Kasumi-1 (cell line): Measurements from ENCODE around the gene HDAC7.

Experiments used
- DNase-seq, 2 experiments: peaks; one replicate each; lab custom pipeline; 2025; lab: John Stamatoyannopoulos, UW

HDAC7 gene

DNA sequence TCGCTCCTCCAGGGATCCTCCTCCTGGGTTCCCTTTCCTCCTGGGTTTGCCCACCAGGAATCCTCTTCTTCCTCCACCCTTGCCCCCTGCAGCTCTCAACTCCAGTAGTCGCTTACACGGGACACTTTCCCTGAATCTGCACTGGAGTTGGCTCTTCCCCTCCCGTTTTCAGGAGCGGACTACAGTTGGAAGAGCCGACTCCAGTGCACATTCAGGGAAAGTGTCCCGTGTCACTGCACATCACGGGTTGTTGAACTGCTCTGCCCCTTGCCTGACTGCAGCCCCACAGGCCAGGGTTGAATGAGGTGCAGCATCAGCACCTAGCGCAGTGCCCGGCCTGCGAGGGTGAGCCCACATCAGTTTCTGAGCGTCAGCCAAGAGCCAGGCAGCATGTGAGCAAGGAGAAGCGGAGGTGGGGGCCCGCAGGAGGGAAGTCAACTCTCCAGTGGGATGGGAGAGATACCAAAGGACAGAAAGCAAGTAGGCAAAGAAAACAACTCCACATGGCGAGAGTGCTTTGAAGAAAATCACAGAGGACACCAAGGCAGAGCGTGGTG, 74.1 kb downstream of the HDAC7 start:
- DNase-seq = no peak

DNA sequence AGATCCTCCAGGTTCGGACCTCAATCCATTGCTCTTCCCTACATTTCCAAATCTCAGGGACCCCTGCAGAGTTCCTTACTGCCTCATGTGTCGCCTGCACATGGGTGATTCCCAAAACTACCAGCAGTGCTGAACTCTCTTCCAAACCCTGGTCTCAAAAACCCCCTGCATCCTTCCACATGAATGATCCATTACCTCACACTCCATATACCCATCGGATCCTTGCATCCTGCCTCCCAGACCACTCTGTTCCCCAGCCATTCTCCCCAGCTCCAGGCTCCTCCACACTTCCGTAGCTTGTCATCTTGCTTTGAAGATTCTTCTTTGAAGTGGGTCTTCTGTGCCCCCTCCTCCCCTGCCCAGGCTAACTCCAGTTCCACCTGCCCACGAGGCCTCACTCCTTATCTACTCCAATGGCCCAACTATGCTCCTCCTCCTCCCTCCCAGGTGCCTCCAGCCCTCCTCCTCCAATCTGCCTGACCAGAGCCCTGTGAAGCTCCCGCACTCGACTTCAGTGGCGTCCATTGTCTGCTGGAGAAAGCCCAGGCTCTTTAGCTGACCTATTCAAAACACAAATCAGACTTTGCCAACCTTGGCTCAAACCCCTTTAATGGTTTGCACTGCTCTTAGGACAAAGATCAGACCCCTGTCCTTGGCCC, 74.8 kb downstream of the HDAC7 start:
- no peak for DNase-seq

DNA sequence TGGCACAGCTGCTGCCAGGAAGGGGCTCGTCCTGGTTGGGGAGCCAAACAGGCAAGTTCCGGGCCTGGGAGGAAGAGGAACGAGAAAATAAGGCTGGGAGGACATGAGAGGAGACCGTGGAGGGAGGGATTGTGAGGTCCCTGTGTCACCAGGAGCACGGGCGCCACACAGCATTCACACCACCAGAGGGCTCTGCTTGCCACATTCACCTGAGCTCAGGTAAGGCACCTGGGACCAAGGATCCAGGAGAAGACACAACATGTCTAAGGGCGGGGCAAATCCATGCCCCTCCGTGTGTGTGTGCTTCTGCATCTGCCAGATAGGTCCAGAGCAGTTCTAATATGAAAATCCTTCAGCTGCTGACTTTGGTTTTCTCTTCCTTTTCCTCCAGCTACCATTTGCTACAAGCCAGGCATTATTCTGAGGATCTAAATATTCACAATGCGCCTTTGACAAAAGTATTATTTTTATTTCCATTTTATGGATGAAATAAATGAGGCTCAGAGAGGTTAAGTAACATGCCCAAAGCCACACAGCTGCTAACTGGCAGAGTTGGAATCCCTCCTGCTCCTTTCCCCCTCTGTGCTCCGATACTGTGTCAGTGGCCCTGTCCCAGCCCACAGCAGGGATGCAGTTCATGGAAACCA, 75.6 kb downstream of the HDAC7 start:
- DNase-seq = peak; percentile 13 to 17

DNA sequence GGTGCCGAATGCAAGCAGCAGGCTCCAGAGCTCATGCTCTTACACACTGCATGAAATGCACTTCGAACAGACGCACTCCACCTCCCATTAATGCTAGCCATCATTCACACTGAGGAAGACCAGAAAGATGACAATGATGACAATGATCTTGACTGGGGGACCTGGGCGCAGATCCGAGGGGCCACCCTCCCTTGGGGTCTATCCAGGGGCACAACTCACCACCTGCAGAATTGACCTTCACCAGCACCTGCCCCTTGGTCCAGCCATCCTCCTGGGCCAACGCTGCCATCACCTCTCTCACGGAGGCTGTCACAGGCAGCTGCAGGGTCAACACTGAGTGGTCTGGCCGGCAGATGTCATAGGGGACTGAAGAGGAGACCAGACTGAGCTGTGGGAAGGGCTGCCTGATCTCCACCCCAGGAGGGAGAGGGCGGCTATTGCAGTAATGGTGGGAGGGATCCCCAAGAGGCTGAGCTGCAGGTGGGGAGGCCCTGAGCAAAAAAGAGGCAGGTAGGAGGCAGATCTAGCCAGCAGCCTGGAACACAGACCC, 76.3 kb downstream of the HDAC7 start:
- no peak for DNase-seq

DNA sequence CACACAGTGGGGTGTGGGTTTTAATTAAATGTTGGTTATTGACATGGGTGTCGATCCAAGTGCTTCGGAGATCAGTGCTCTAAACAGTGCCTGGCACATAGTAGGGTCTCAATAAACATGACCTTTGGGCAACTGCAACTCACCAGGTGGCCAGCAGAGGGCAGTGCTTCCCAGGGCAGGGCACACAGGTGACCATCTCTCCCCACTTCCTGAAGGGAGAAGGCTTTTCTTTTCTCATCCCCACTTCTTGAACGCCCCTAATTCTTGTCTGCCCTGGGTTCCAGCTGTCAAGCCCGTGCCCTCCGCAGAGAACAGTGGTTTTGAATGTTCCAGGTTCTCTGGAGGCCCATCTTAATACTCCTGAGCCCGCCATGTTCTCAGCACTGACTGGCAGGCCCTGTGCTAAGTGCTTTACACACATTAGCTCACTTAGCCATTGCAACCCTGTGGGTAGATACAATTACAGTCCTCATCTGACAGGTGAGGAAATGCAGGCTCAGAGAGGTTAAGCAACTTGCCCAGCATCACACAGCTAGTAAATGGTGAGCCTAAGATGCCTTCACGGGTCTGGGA, 77.4 kb downstream of the HDAC7 start:
- peak; percentile 6 to 27 for DNase-seq

DNA sequence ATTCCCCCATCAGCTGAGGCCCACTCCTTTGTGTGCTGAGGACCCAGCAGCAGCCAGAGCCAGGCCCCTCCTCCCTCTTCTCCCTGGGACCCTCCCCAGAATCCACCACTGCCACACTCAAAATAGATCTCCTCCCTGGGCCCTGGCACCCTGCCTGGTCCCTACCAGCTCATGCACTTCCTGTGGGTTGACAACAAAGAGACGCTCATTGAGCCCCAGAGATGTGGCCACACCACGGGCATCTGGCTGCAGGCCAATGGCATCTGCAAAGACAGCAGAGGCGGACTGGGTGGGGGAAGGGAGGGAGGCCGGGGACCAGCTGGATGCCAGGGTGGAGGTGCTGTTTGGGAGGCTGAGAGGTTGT, 78.4 kb downstream of the HDAC7 start:
- peak; percentile 58 to 75 for DNase-seq

DNA sequence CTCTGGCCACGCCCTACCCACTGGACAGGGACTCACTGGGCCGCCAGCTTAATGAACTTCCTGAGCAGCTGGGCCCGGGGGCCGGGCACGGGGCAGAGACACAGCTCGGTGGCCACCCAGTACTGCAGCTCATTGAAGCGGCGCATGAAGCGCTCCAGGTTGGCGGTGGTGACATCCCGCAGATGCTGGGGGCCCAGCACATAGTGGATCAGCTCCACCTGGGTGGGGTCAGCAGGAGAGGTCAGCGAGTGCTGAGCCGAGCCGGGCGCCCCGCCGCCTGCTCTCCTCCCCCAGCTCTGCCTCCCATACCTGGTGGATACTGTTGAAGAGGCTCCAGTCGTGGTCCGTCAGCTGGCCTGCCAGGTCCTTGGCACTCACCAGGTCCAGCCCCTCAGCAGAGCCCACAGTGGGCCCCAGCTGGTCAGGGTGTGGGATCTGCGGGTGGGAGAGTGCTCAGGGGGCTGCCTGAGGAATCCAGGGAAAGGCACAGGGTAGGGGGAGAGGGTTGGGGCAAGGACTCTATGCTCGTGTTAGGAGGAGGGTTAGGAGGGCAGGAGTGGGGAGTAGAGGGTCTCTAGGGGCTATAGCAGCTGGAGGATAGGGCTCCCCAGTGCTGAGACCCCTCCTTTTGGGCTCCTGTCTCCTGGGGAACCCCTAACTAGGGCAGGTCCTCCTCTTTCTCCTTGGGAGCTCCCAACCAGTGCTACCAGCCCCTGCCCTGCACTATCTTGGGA, 78.9 kb downstream of the HDAC7 start:
- no peak for DNase-seq

DNA sequence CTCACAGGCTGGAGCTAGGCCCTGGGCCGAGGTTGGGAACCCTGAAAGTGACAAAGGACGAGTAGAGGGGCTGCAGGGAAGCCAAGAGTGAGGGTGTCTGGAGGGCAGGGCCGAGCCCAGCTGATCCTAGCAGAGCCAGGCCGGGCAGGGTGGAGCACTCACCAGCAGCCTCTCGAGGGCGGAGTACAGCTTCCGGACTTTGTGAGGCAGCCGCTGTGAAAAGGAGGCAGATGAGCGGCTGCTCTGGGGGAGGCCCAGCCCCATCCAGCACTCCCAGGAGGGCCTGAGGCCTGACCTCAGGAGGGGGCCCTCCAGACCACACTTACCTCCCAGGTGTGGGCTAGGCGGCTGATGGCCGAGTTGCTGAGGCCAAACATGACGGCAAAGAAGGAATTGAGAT, 79.7 kb downstream of the HDAC7 start:
- DNase-seq = no peak

DNA sequence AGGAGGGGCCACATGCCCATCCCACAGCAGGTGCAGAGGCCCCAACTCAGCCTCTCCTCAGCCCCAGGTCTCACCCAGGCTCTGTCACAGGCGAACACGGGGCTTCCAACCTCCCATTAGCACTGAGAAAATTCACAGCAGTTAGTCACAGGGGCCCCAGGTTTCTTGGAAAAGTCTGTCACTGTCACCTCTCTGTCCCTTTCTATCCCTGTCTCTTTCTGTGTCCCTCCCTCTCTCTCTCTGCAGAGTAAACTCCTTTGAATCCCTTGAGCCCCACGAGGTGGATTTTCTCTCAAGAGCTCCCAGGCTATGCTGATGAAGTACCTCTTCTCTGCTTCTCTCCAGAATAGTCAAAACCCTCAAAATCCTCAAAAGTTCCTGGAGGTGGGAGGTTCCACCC, 80.4 kb downstream of the HDAC7 start:
- no peak for DNase-seq

DNA sequence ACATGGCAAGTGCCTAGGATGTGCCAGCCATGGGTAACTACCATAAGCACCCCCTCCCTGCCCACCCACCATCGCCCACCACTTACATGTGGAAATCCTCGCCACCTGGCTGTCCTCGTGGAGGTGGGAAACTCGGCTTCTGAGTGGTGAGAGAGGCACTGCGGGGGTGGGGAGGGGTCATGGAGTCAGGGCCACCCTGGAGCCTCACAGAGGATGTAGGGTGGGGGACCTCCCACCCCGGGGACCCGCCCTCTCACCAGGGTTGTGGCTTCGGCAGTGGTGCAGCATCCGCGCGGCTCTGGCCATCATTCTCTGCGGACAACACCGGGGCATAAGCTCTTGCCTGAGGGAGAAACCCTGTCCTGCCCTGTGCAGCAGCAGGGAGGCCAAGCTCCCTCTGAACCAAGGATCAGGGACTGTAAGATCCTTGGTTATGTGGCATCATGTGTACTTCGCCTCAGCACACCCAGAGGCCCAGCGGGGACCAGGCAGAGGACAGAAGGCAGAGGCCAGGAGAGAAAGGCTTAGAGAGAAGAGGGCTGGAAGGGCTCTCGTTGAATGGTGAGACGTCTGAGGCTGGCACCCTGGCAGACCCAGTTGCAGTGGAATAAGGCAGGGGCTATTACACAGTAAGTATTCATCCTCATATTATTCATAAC, 81.6 kb downstream of the HDAC7 start:
- DNase-seq = no peak

DNA sequence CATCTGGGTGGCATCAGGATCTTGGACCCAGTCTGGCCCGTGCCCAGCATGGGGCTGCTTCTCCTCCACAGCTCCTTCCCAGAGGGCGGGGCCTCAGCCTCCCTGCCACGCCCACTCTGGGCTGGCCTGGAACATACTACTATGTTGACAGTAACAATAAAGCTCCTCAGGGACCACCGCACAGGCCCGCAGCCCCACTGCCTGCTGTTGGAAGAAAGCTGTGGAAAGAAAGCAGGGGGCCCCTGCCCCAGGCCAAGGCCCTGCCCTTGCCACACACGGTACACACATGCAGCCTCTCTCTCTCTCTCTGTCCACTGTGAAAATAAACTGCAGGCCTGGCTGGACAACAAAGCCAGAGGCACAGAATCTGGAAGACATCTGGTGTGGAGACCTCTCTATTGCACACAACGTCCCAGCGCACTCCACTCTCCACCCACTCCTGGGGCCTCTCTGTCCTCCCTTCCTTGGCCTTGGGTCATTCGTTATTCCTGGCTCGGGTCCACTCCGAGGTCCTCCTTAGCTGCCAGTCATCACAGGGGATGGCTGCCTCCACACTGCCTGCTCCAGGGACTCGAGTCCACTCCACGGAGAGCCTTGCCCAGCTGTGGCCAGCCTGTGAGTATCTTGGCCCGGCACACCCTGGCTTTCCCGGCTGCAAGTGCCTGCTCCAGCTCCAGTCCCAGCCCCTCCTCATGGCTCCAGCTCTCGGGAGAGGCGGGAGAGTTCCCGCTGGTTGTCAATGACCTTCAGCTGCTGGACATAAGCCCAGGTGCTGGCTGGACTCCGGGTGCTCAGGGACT, 82.6 kb downstream of the HDAC7 start:
- no peak for DNase-seq

DNA sequence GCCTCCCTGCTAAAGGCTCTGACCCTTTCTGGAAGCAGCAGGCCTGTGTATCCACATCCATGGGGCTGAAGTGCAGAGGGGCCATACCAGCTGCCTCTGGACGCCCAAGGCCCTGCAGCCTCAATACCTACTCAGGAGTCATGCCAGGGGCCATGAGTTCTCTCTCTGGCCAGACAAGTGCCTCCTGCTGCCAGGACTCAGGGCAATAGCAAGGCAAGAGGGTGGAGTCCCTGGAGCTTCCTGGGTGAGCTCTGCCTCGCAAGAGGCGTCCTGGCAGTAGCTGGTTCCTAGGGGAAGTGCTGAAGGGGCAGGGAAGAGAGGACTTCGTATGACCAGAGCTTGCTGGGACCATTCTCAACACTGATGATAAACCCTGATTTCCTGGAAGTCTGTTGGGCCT, 83.5 kb downstream of the HDAC7 start:
- no peak for DNase-seq

DNA sequence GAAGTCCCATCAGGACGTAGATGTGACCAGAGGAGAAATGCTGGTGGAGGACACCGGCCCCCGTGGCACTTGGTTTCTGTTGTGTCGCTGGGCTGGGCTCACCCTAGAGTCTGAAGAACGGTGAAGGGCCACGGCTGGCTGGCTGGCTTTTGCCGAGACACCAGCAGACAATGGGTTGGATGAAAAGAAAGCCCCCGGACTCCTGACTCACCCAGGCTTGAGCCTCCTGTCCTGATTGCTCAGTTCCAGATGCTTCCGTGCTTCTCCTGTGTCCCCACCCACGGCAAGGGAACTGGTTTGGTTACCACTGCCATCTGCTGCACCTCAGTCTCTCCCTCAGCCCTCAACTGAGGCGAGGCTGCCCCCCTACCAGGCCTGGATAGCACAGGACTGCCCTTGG, 84.1 kb downstream of the HDAC7 start:
- no peak for DNase-seq

DNA sequence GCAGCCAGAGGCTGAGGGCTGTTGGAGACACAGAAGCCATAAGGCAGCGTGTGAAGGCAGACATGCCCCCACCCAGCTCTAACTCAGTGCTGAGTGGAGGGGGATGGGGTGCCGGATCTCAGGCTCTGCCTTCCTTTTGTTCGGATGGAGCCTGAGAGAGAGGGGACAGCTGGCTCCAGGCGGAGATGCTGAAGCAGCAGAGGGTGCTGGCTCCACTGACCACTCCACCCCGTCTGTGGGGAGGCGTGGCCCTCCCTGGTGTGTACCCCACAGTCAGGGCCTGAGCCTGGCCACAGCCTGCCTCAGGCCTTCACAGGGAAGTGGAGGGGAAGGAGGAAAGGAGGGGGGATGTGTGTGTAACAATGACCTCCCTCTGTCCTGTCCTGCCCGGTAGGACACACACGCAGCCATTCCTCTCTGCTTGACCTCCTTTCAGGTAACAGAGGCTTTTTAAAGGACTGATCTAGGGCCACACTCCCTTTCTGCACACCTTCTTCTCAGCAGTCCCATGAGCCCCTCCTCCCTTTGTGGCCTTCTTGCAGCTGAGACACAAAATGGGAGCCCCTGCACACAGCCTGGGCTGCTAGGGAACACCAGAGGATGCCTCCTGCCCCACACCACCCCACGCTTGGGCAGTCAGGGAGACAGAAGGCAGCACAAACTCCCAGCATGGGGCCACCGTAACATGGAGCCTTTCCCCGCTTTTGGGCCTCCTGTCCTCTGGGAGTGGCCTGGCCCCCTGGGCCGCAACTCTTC, 84.8 kb downstream of the HDAC7 start:
- DNase-seq = no peak

DNA sequence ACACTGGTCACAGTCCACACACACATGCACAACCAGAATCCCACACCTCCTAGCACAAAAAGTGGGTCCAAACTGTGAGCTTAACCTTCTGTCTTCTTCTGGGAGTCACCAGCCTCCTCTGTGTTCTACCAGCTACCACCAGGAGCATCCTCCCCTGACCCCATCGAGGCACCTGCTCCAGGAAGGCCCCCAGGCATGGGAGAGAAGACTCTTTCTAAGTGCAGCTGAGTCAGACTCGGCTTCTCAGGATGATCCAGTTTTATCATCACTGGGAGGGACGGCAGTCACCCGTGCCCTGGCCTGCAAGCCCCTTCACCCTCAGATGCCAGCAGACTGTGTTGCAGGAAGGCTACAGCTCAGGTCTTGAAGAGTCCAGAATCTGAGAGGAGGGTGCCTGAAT, 86.6 kb downstream of the HDAC7 start:
- no peak for DNase-seq
